OCI-LY3 (cell line): Measurements from ENCODE around the gene GDF15.

ENCODE experiments used
- H2AFZ ChIP-seq: fragments of 200-600, 300-600 bp; shearing (Covaris generic); 2 replicates; pipeline ENCODE4 v1.6.0; 2014; ENCODE audit warnings: antibody characterized with exemption, low read depth, low read length
- H3K27ac ChIP-seq: fragments of 200-600, 300-600 bp; sonication (generic); 2 replicates; pipeline ENCODE4 v1.5.1; 2014; ENCODE audit warnings: mild to moderate bottlenecking, low read length, moderate library complexity, mixed read lengths
- H3K27me3 ChIP-seq: fragments of 200-600, 300-600 bp; sonication (generic); 2 replicates; pipeline ENCODE4 v1.6.1; 2014; ENCODE audit warnings: low read depth, low read length, mixed read lengths
- H3K36me3 ChIP-seq: fragments of 200-600, 300-600 bp; sonication (generic); replicated peaks from 2 replicates; pipeline ENCODE3; 2014; ENCODE audit warnings: low read depth, low read length, mixed read lengths
- H3K4me1 ChIP-seq: fragments of 300-600, 200-600 bp; sonication (generic); 2 replicates; pipeline ENCODE4 v1.6.1; 2014; ENCODE audit warnings: low read length, mixed read lengths
- H3K4me2 ChIP-seq: fragments of 200-600, 300-600 bp; sonication (generic); 2 replicates; pipeline ENCODE4 v1.6.1; 2014; ENCODE audit warnings: low read length, mixed read lengths
- H3K4me3 ChIP-seq: fragments of 300-600, 200-600 bp; sonication (generic); 2 replicates; pipeline ENCODE4 v1.5.1; 2014; ENCODE audit warnings: antibody characterized with exemption, mild to moderate bottlenecking, low read length, moderate library complexity
- H3K79me2 ChIP-seq: fragments of 300-600, 200-600 bp; shearing (Covaris generic); 2 replicates; pipeline ENCODE4 v1.6.1; 2014; ENCODE audit warnings: mild to moderate bottlenecking, low read length, mixed read lengths
- H3K9ac ChIP-seq: fragments of 300-600, 200-600 bp; shearing (Covaris generic); 2 replicates; pipeline ENCODE4 v1.6.0; 2014; ENCODE audit warnings: mild to moderate bottlenecking, low read length, moderate library complexity
- H3K9me3 ChIP-seq: fragments of 200-600, 300-600 bp; shearing (Covaris generic); 2 replicates; pipeline ENCODE4 v1.6.1; 2014; ENCODE audit warnings: low read length, mixed read lengths; ENCODE audit not compliant: insufficient read depth
- H4K20me1 ChIP-seq: fragments of 200-600, 300-600 bp; sonication (generic); 2 replicates; pipeline ENCODE4 v1.6.1; 2016; ENCODE audit warnings: low read length, mixed read lengths; ENCODE audit not compliant: insufficient read depth
- EZH2phosphoT487 ChIP-seq: fragments of 200-600 bp; shearing (Covaris generic); IDR thresholded peaks from 2 replicates; pipeline ENCODE4 v1.6.1; 2018; ENCODE audit warnings: antibody characterized with exemption, mixed run types, low read depth
- TF ChIP-seq, protein P1 (sequence below): fragments of 200-600, 300-600 bp; sonication (generic); IDR thresholded peaks from 2 replicates; pipeline ENCODE4 v1.5.1; 2014; ENCODE audit warnings: antibody characterized with exemption, low read length, low read depth

Gene GDF15

DNA sequence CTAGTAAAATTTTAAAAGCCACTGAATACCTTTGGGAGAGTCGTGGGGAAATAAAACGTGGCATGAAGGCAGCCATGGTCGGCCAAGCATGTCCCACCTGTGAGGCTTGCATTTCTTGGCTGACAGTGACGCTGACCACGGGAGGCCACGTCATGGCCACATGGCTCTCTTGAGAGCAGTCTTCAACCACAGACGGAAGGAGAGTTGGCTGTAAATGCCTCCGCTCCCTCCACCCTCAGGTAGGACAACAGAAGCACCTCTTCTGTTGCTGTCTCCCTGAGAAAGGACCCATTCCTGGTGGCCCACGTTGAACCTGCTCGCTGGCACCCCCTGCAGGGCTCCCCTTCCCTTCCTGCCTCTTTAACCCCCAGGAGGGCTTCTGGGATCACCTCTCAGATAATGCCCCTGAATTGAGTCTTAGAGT is 22.1 kb downstream of the GDF15 start:
- TF ChIP-seq, protein P1, sequence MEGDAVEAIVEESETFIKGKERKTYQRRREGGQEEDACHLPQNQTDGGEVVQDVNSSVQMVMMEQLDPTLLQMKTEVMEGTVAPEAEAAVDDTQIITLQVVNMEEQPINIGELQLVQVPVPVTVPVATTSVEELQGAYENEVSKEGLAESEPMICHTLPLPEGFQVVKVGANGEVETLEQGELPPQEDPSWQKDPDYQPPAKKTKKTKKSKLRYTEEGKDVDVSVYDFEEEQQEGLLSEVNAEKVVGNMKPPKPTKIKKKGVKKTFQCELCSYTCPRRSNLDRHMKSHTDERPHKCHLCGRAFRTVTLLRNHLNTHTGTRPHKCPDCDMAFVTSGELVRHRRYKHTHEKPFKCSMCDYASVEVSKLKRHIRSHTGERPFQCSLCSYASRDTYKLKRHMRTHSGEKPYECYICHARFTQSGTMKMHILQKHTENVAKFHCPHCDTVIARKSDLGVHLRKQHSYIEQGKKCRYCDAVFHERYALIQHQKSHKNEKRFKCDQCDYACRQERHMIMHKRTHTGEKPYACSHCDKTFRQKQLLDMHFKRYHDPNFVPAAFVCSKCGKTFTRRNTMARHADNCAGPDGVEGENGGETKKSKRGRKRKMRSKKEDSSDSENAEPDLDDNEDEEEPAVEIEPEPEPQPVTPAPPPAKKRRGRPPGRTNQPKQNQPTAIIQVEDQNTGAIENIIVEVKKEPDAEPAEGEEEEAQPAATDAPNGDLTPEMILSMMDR: peak; percentile 83
- TF ChIP-seq EZH2phosphoT487: no peak
- Histone ChIP-seq H2AFZ (peak overlapping the region; percentile 43), H4K20me1 (no peaks in the 10 kb centered on the region), H3K9me3 (no peaks in the 10 kb centered on the region), H3K4me2 (peak overlapping the region; percentile 65), H3K27me3 (peaks cover 15% of the 10 kb centered on the region), H3K9ac (peak overlapping the region; percentile 13; the same call in 1 of the 2 replicates), H3K27ac (peak overlapping the region; percentile 25), H3K79me2 (no peaks in the 10 kb centered on the region), H3K4me3 (peak overlapping the region; percentile 44), H3K36me3 (no peaks in the 10 kb centered on the region), H3K4me1 (peaks cover 24% of the 10 kb centered on the region)

DNA sequence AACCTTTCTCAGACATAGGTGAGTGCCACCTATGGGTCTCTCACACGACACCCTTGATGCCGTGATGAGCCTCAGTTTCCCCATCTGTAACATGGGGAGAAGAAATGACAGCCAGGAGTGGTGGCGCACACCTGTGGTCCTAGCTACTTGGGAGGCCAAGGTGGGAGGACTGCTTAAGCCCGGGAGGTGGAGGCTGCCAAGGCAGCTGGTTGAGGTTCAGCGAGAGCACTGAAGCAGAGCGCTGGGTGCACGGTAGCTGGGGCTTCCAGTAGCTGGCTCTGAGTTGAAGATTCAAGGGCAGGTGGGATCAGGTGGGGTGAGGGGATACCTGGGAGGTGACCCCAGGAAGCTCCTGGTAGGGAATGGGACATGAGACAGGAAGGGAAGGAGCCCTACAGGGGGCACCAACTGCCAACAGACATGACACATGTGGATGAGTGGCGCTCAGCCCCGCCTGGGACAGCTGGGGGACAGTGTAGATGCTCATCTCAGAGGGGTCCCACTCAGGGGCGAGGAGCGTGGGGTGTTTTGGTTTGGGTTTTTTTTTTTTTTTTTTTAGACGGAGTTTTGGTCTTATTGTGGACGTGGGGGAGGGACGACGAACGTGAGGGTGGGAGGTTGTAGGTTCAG is 26.8 kb downstream of the GDF15 start:
- H3K27me3 ChIP-seq: peaks cover 41% of the 10 kb centered on the region
- peaks cover 7% of the 10 kb centered on the region for H3K4me1 ChIP-seq

DNA sequence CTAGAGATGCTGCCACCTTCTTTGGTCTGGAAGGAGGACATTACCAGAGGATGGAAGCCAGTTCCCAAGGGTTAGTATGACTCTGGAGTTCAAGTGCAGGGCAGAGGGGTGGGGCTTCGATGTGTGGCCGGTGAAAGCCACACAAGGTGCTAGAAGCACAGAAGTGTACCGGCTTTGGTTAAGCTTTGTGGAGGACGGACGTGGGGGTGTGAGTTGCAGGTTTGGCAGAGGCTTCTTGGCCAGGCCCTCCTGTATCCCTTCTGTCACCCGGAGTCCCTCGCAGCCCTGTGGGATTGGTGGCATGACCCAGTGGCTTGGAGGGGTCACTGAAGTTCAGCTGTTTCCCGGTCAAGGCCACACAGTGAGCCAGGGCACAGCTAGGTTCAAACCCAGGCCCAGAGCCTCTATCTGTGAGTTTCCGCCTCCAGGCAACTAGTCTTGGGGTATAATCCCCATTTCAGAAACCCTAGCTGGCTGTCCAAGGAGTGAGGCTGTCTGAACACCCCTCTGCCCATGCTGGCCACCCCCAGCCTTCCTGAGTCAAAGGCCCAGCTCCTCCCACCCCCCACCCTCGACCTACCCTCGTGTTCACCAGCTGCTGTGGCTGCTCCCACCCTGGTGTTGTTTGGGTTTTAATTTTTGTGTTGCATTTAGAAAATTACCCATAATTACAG is 28.7 kb downstream of the GDF15 start:
- Histone ChIP-seq H2AFZ (no peak overlapping the region), H3K27me3 (peaks cover 41% of the 10 kb centered on the region), H3K4me2 (no peak overlapping the region), H3K36me3 (no peaks in the 10 kb centered on the region), H3K9ac (no peak overlapping the region), H3K79me2 (peaks cover 3% of the 10 kb centered on the region; the same call in 1 of the 2 replicates), H3K4me1 (peaks cover 5% of the 10 kb centered on the region), H4K20me1 (no peaks in the 10 kb centered on the region), H3K4me3 (no peak overlapping the region), H3K9me3 (no peaks in the 10 kb centered on the region), H3K27ac (no peak overlapping the region)
- TF ChIP-seq, protein P1: no peak
- TF ChIP-seq EZH2phosphoT487: no peak

More for the DNA sequence above, 26.8 kb downstream of the GDF15 start:
- Histone ChIP-seq H3K36me3 (no peaks in the 10 kb centered on the region), H2AFZ (no peak overlapping the region), H3K4me2 (no peak overlapping the region), H3K9me3 (no peaks in the 10 kb centered on the region), H4K20me1 (no peaks in the 10 kb centered on the region), H3K79me2 (no peaks in the 10 kb centered on the region), H3K9ac (no peak overlapping the region), H3K4me3 (no peak overlapping the region), H3K27ac (no peak overlapping the region)
- TF ChIP-seq, protein P1: no peak
- no peak for TF ChIP-seq EZH2phosphoT487

DNA sequence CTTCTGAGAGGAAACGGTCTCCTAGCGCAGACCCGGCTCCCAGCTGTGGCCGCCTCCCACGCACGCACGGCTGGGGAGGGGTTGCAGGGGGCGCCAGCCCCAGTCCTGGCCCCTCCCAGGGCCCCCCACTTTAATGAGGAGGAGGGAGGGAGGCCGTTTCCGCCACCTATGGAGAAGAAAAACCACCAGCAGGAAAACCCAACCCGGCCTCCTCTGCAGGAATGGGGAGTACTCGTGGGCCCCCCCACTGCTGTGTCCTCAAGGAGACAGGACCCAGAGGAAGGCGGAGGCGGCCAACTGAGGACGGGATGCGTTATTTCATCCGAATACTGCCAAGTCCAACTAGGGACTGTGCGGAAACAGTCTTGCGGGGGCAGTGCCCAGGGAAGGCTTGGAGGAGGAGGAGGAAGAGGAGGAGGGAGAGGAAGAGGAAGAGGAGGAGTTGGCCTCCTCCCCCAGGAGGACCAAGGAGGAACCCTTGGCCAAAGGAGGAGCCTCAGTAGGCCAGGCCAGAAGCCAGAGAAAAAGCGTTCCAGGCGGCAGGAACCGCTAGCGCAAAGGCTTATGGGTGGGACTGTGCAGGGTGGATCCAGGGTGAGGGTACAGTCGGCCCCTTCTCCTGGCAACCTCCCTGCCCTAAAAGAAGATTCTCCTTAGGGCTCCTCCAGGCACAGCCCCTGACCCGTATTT is 29.4 kb downstream of the GDF15 start:
- TF ChIP-seq EZH2phosphoT487: no peak
- TF ChIP-seq, protein P1: no peak
- Histone ChIP-seq H3K36me3 (no peaks in the 10 kb centered on the region), H3K79me2 (peaks cover 10% of the 10 kb centered on the region), H4K20me1 (peaks cover 2% of the 10 kb centered on the region; the same call in 1 of the 2 replicates), H3K4me3 (no peak overlapping the region), H3K4me1 (peaks cover 7% of the 10 kb centered on the region), H3K4me2 (peak overlapping the region; percentile 10), H2AFZ (no peak overlapping the region), H3K9me3 (no peaks in the 10 kb centered on the region), H3K27me3 (peaks cover 41% of the 10 kb centered on the region), H3K27ac (no peak overlapping the region), H3K9ac (no peak overlapping the region)
